HepG2 (cell line): ENCODE data around the gene MBD2. TPM values are rescaled to one million over a fixed set of nuclear protein-coding genes. Genes with fewer than 3 reads are reported as not detected.

Source experiments
- ATAC-seq: fragments of 200-7000 bp; cut with Tn5 transposase; 3 replicates; pipeline ENCODE4 v1.9.1; 2020; ENCODE audit warnings: mild to moderate bottlenecking, moderate library complexity
- BruUV-seq: library from RNA; stranded (reverse); fragments of 400-500 nt; replicated peaks from 2 replicates; lab custom pipeline; 2021; lab: Mats Ljungman, UMichigan
- CTCF ChIA-PET: fragments of 300-600 bp; formaldehyde crosslinking; extraction: SDS; loops from one replicate; lab custom pipeline; 2021; ENCODE audit warnings: low total read pairs, inconsistent platforms, low intra/inter-chr PET ratio; lab: Yijun Ruan, JAX
- POLR2A ChIA-PET: fragments of 350-600 bp; sonication (Branson Sonifier 250); formaldehyde crosslinking; loops from one replicate; lab custom pipeline; 2020; ENCODE audit warnings: antibody characterized with exemption, inconsistent platforms; lab: Yijun Ruan, JAX
- DNase-seq: peaks from one replicate; pipeline ENCODE4 v3.0.0-alpha.2; 2015; ENCODE audit warnings: low spot score
- FAIRE-seq: peaks from 3 replicates; lab custom pipeline; 2011; peaks lifted over from hg19 to GRCh38; lab: Jason Lieb, UNC
- H2AFZ ChIP-seq: one replicate; pipeline ENCODE4 v1.6.1; 2011; ENCODE audit warnings: low read length, inconsistent platforms
- H3K27ac ChIP-seq: fragments of 300-600 bp; 3 replicates; pipeline ENCODE4 v1.8.0; 2011; ENCODE audit warnings: mixed run types, mild to moderate bottlenecking, mixed read lengths, low read length, inconsistent platforms; ENCODE audit not compliant: insufficient read depth; ENCODE audit errors: extremely low read length
- H3K27me3 ChIP-seq, 2 experiments: fragments of 200-600 bp in 1 of 2; 2 replicates in 1 of 2; 3 replicates in 1 of 2; pipeline versions ENCODE4 v1.6.0 to v1.8.0; 2011; ENCODE audit warnings: low read length in 2 of 2, mild to moderate bottlenecking in 2 of 2, moderate library complexity in 2 of 2, inconsistent platforms in 1 of 2; ENCODE audit not compliant: insufficient read depth in 2 of 2, control insufficient read depth in 1 of 2
- H3K36me3 ChIP-seq, 2 experiments: fragments of 200-600 bp in 1 of 2; replicated peaks in 1 of 2; 2 replicates in 1 of 2; 3 replicates in 1 of 2; pipeline versions ENCODE4 v1.5.1 to v1.8.0; 2011; ENCODE audit warnings: low read length in 2 of 2, inconsistent platforms in 1 of 2; ENCODE audit not compliant: insufficient read depth in 2 of 2, control insufficient read depth in 1 of 2
- H3K4me1 ChIP-seq: 2 replicates; pipeline ENCODE4 v1.5.1; 2012; ENCODE audit warnings: low read length, inconsistent platforms; ENCODE audit not compliant: insufficient read depth
- H3K4me2 ChIP-seq: 2 replicates; pipeline ENCODE4 v1.6.0; 2011; ENCODE audit warnings: low read depth, low read length, inconsistent platforms
- H3K4me3 ChIP-seq, 3 experiments: fragments of 200-600 bp in 1 of 3; sonication (generic), shearing (Covaris generic) in 1 of 3; replicated peaks in 1 of 3; 2 replicates each; pipeline ENCODE4 v1.5.1; 2011 to 2016; ENCODE audit warnings: low read length in 3 of 3, inconsistent platforms in 2 of 3, low read depth in 2 of 3, mild to moderate bottlenecking in 2 of 3, control low read depth in 1 of 3, mixed read lengths in 1 of 3; ENCODE audit not compliant: insufficient read depth in 1 of 3
- H3K79me2 ChIP-seq: one replicate; pipeline ENCODE4 v1.6.1; 2011; ENCODE audit warnings: low read length, inconsistent platforms; ENCODE audit not compliant: insufficient read depth
- H3K9ac ChIP-seq: 2 replicates; pipeline ENCODE4 v1.6.0; 2011; ENCODE audit warnings: mild to moderate bottlenecking, low read depth, low read length, inconsistent platforms; ENCODE audit not compliant: insufficient read depth
- H3K9me3 ChIP-seq: 2 replicates; pipeline ENCODE4 v1.5.1; 2012; ENCODE audit warnings: mild to moderate bottlenecking, low read length
- H4K20me1 ChIP-seq: 2 replicates; pipeline ENCODE4 v1.6.0; 2011; ENCODE audit warnings: inconsistent platforms, mild to moderate bottlenecking, low read length, moderate library complexity; ENCODE audit not compliant: insufficient read depth
- CC2D1A ChIP-seq: sonication (generic); formaldehyde crosslinking; IDR thresholded peaks from 2 replicates; pipeline ENCODE4 v1.8.1; 2023; ENCODE audit warnings: mild to moderate bottlenecking, missing genetic modification reagents
- KDM2A ChIP-seq: sonication (generic); formaldehyde crosslinking; IDR thresholded peaks from 2 replicates; pipeline ENCODE4 v1.4.0; 2020; ENCODE audit warnings: low read depth, missing genetic modification reagents, borderline replicate concordance
- LCORL ChIP-seq, 2 experiments: fragments of 450-650 bp in 1 of 2; sonication (generic) in 1 of 2; formaldehyde crosslinking in 1 of 2; IDR thresholded peaks; 2 replicates each; pipeline versions ENCODE4 v1.5.0 to v1.6.1; 2017 to 2020; ENCODE audit warnings: antibody characterized with exemption in 1 of 2, missing genetic modification reagents in 1 of 2
- RBAK ChIP-seq: sonication (generic); formaldehyde crosslinking; IDR thresholded peaks from 2 replicates; pipeline ENCODE4 v1.5.1; 2020; ENCODE audit warnings: mild to moderate bottlenecking, missing genetic modification reagents
- RELA ChIP-seq: sonication (generic); formaldehyde crosslinking; IDR thresholded peaks from 2 replicates; pipeline ENCODE4 v1.4.0; 2020; ENCODE audit warnings: missing genetic modification reagents
- SNRNP70 ChIP-seq: fragments of 200-400 bp; formaldehyde crosslinking; IDR thresholded peaks from 2 replicates; pipeline ENCODE4 v1.6.1; 2017; ENCODE audit warnings: mild to moderate bottlenecking, low read depth, low read length, moderate library complexity
- ZBTB42 ChIP-seq: sonication (generic); formaldehyde crosslinking; IDR thresholded peaks from 2 replicates; pipeline ENCODE4 v1.5.0; 2020; ENCODE audit warnings: mild to moderate bottlenecking, missing genetic modification reagents
- ZNF703 ChIP-seq: sonication (generic); formaldehyde crosslinking; IDR thresholded peaks from 2 replicates; pipeline ENCODE4 v1.5.1; 2020; ENCODE audit warnings: missing genetic modification reagents, mild to moderate bottlenecking, moderate library complexity, borderline replicate concordance
- WGBS: methylation state at CpG from one replicate; pipeline ENCODE4 v1.1.6; 2017; ENCODE audit warnings: low lambda C conversion rate; 5-methylcytosine and 5-hydroxymethylcytosine counted together
- in situ Hi-C: cut with HindIII; loops from 2 replicates; pipeline ENCODE4 v1.10.0; 2017; ENCODE audit warnings: low pct_unique_long_range_greater_than_20kb; ENCODE audit not compliant: extremely low pct_ligation_motif_present
- intact Hi-C: fragments of 100-400 bp; cut with micrococcal nuclease; formaldehyde crosslinking; loops from one replicate; pipeline ENCODE4 v1.10.0; 2022; ENCODE audit not compliant: unreplicated experiment
- polyA plus RNA-seq, 8 experiments: library from polyadenylated mRNA; depleted of rRNA in 3 of 8; stranded (reverse) in 7 of 8; unstranded in 1 of 8; fragments of >200 nt; fragmentation: Illumina TruSeq in 4 of 8; extraction: Trizol in 4 of 8; gene quantifications; 2 replicates each; pipeline versions ENCODE4 v1.2.1 to v1.2.3, GENCODE V29; 2011 to 2016; ENCODE audit warnings: low read depth in 4 of 8, missing spikeins in 1 of 8, mixed read lengths in 1 of 8; ENCODE audit not compliant: insufficient read depth in 1 of 8
- total RNA-seq, 5 experiments: library from RNA; depleted of rRNA; stranded (reverse); fragments of >200 nt; fragmentation: Illumina TruSeq; extraction: Trizol; gene quantifications; 2 replicates each; pipeline ENCODE4 v1.2.3, GENCODE V29; 2016; ENCODE audit warnings: low read depth in 1 of 5
- TF ChIP-seq, protein P1 (sequence below): sonication (generic); formaldehyde crosslinking; IDR thresholded peaks from 2 replicates; pipeline ENCODE4 v1.4.0; 2020; ENCODE audit warnings: missing genetic modification reagents, borderline replicate concordance
- TF ChIP-seq, protein P2 (sequence below): sonication (generic); formaldehyde crosslinking; IDR thresholded peaks from 2 replicates; pipeline ENCODE4 v1.4.0; 2020; ENCODE audit warnings: missing genetic modification reagents
- TF ChIP-seq, protein P3 (sequence below): conservative IDR thresholded peaks from 2 replicates; pipeline ENCODE4 v1.6.1; 2018; ENCODE audit warnings: missing genetic modification reagents
- TF ChIP-seq, protein P4 (sequence below): IDR thresholded peaks from 2 replicates; pipeline ENCODE4 v1.6.1; 2016; ENCODE audit warnings: missing compliant biosample characterization, missing genetic modification reagents, borderline replicate concordance

The MBD2 gene
- total and polyA plus RNA-seq, 2 of the 13 experiments (the other 11 are each of a cell fraction or from before 2014, with no cell fraction given) = 19.1 to 38.5 TPM

DNA sequence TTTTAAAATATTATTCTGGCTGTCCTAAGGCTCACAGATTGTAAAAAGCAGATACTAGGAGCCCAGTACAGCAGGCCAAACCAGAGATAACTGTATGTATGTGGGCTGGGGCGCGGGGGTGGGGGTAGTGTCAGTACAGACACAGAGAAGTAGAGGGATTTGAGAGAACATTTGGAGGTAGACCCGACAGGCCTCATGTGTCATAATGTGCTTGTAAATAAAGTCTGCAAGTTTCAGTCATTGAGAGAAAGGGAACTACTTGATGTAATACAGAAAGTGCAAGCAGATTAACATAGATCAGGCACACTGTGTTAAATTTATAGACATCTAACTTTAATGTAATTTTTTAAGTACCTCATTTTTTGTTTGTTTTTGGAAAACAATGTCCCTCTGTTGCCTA is 37.4 kb upstream of the MBD2 start (continued):
- TF ChIP-seq, protein P1, sequence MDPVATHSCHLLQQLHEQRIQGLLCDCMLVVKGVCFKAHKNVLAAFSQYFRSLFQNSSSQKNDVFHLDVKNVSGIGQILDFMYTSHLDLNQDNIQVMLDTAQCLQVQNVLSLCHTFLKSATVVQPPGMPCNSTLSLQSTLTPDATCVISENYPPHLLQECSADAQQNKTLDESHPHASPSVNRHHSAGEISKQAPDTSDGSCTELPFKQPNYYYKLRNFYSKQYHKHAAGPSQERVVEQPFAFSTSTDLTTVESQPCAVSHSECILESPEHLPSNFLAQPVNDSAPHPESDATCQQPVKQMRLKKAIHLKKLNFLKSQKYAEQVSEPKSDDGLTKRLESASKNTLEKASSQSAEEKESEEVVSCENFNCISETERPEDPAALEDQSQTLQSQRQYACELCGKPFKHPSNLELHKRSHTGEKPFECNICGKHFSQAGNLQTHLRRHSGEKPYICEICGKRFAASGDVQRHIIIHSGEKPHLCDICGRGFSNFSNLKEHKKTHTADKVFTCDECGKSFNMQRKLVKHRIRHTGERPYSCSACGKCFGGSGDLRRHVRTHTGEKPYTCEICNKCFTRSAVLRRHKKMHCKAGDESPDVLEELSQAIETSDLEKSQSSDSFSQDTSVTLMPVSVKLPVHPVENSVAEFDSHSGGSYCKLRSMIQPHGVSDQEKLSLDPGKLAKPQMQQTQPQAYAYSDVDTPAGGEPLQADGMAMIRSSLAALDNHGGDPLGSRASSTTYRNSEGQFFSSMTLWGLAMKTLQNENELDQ = no peak
- no peak for TF ChIP-seq ZNF703 (CRISPR knock-in tag)
- TF ChIP-seq, protein P2, sequence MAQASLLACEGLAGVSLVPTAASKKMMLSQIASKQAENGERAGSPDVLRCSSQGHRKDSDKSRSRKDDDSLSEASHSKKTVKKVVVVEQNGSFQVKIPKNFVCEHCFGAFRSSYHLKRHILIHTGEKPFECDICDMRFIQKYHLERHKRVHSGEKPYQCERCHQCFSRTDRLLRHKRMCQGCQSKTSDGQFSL = no peak
- TF ChIP-seq, protein P3, sequence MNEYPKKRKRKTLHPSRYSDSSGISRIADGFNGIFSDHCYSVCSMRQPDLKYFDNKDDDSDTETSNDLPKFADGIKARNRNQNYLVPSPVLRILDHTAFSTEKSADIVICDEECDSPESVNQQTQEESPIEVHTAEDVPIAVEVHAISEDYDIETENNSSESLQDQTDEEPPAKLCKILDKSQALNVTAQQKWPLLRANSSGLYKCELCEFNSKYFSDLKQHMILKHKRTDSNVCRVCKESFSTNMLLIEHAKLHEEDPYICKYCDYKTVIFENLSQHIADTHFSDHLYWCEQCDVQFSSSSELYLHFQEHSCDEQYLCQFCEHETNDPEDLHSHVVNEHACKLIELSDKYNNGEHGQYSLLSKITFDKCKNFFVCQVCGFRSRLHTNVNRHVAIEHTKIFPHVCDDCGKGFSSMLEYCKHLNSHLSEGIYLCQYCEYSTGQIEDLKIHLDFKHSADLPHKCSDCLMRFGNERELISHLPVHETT (CRISPR knock-in tag) = no peak

DNA sequence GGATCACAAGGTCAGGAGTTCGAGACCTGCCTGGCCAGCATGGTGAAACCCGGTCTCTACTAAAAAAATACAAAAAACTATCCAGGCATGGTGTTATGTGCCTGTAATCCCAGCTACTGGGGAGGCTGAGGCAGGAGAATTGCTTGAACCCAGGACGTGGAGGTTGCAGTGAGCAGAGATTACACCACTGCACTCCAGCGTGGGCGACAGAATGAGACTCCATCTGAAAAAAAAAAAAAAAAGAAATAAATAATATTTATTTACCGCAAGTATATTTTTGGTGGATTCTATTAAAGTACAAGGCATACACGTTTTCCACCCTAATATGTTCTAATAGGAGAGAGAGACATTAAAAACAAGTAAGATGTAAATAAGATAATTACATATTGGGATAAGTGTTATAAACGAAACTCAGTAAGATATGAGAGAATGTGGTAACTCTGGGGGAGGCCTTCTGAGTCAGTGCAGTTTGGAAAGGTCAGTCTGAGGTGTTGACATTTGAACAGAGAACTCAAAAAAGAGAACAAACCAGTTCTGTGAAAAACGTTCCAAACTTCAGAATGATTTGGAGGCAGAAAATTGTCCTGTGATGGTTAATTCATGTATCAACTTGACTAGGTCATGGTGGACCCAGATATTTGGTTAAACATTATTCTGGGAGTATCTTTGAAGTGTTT is 36.1 kb upstream of the MBD2 start:
- DNase-seq = peak; percentile 14
- POLR2A ChIA-PET = no interaction called here
- Histone ChIP-seq H3K79me2 (no peaks in the 10 kb centered on the region), H3K4me2 (peak overlapping the region; percentile 47), H3K27ac (peak overlapping the region; percentile 30), H3K27me3 (no peaks in the 10 kb centered on the region)
- TF ChIP-seq RBAK (CRISPR knock-in tag) = no peak
- TF ChIP-seq, protein P4, sequence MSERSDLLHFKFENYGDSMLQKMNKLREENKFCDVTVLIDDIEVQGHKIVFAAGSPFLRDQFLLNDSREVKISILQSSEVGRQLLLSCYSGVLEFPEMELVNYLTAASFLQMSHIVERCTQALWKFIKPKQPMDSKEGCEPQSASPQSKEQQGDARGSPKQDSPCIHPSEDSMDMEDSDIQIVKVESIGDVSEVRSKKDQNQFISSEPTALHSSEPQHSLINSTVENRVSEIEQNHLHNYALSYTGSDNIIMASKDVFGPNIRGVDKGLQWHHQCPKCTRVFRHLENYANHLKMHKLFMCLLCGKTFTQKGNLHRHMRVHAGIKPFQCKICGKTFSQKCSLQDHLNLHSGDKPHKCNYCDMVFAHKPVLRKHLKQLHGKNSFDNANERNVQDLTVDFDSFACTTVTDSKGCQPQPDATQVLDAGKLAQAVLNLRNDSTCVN (CRISPR knock-in tag) = no peak
- no peak for TF ChIP-seq CC2D1A (CRISPR knock-in tag)
- no peak for TF ChIP-seq KDM2A
- TF ChIP-seq SNRNP70 = no peak
- TF ChIP-seq ZBTB42 (CRISPR knock-in tag) = no peak
- no peak for TF ChIP-seq RELA (CRISPR knock-in tag)
- no peak for TF ChIP-seq LCORL (IDR thresholded peaks at IDR 0.05)
- no peak for TF ChIP-seq LCORL (CRISPR knock-in tag; IDR thresholded peaks at IDR 0.05)
- TF ChIP-seq, all 625 proteins: peak for 0
- peak; percentile 62 for ATAC-seq
- WGBS = 44% methylated on average over 9 of the region's 9 CpGs
- CTCF ChIA-PET = no interaction called here
- BruUV-seq = no TSS peak
- Histone ChIP-seq H3K4me1 (peaks cover 70% of the 10 kb centered on the region), H2AFZ (peak overlapping the region; percentile 69), H4K20me1 (no peaks in the 10 kb centered on the region), H3K9ac (0 out of 2 replicates have a peak overlapping the region, but pooled peaks have one; percentile 15), H3K9me3 (no peaks in the 10 kb centered on the region), H3K4me3 (no peak overlapping the region; a peak in 1 of 6 replicates), H3K36me3 (no peaks in the 10 kb centered on the region)
- in situ Hi-C loops = no loop called here
- FAIRE-seq = peak; percentile 43
- intact Hi-C loops = no loop called here
